ENCODE data around the gene PRLH. TPM values are rescaled to one million over a fixed set of nuclear protein-coding genes. Genes with fewer than 3 reads are reported as not detected.

PRLH gene
- total and polyA plus RNA-seq, 2 of the 13 experiments (the other 11 are each of a cell fraction or from before 2014, with no cell fraction given) = not detected

DNA sequence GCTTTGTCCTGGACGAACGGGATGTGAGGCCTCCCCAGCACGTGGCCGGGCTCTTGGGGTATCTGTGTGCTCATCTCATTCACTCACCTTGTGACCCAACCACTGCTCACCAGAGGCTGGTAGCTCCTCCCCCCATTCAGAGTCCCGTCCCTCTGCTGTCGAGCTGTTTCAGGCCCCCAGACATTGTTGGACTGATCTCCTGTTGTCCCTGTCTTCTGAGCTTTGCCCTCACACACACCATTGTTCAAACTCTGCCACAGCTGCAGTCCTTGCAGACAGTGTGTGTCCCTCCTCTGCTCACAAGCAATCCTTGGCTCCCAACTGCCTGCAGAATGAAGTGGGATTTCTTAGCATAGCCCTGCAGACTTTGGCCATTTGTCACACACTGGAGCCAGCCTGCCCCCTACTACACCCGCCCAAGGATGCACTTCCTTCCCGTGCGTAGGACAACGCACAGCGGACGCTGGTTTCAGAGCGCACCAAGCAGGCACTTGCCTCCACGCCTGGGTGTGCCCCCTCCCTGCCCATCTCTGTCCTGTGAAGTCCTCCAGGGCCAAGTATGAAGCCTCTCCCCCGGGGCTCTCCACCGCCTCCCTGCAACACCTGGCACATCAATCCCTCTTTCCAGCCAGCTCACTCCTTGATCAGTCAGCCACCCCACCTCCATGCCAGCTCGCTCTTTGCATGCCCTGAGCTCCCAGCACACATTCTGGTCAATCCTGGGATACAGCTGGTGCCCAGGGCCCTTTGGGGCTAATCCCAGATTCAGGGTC is 16.5 kb upstream of the PRLH start (continued):
- TF ChIP-seq, protein P1, sequence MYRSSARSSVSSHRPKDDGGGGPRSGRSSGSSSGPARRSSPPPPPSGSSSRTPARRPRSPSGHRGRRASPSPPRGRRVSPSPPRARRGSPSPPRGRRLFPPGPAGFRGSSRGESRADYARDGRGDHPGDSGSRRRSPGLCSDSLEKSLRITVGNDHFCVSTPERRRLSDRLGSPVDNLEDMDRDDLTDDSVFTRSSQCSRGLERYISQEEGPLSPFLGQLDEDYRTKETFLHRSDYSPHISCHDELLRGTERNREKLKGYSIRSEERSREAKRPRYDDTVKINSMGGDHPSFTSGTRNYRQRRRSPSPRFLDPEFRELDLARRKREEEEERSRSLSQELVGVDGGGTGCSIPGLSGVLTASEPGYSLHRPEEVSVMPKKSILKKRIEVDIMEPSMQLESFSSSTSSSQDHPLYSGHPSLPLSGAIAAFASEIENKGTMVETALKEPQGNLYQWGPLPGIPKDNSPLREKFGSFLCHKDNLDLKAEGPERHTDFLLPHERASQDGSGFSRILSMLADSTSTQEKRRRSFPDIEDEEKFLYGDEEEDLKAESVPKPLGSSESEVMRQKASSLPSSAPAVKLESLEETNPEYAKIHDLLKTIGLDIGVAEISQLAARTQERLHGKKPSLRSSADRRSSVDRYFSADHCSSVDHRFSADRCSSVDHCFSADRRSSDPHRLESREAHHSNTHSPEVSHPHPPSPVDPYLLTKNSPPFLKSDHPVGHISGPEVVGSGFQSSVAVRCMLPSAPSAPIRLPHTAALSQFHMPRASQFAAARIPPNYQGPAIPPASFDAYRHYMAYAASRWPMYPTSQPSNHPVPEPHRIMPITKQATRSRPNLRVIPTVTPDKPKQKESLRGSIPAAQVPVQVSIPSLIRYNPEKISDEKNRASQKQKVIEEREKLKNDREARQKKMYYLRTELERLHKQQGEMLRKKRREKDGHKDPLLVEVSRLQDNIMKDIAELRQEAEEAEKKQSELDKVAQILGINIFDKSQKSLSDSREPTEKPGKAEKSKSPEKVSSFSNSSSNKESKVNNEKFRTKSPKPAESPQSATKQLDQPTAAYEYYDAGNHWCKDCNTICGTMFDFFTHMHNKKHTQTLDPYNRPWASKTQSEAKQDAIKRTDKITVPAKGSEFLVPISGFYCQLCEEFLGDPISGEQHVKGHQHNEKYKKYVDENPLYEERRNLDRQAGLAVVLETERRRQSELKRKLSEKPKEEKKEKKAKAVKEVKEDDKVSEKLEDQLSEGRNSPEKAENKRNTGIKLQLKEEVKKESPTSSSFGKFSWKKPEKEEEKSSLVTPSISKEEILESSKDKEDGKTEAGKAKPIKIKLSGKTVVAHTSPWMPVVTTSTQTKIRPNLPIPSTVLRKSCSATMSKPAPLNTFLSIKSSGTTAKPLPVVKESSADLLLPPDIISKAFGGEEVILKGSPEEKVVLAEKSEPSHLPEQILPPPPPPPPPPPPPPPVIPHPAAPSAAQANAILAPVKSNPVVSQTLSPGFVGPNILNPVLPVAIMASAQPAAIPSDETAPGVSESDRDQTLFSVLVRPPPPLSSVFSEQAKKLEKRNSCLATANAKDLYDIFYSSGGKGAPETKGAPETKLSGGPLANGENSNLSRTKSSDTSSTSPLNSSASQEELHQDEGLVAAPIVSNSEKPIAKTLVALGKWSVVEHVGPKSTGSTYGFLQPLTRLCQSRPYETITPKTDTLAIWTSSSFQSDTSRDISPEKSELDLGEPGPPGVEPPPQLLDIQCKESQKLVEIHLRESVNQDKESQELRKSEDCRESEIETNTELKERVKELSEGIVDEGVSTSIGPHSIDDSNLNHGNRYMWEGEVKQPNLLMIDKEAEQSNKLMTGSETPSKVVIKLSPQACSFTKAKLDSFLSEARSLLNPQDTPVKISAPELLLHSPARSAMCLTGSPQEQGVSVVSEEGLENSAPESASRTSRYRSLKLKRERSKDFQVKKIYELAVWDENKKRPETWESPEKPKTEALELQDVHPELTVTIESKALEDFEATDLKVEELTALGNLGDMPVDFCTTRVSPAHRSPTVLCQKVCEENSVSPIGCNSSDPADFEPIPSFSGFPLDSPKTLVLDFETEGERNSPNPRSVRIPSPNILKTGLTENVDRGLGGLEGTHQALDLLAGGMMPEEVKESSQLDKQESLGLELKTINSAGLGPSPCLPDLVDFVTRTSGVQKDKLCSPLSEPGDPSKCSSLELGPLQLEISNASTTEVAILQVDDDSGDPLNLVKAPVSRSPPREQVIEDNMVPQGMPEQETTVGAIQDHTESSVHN (CRISPR knock-in tag; IDR thresholded peaks at IDR 0.05) = no peak
- no peak for TF ChIP-seq ELF4 (CRISPR knock-in tag; IDR thresholded peaks at IDR 0.05; ENCODE audit: borderline replicate concordance)
- TF ChIP-seq MEIS1 (CRISPR knock-in tag; IDR thresholded peaks at IDR 0.05; ENCODE audit: borderline replicate concordance) = no peak
- peak; percentile 99 for TF ChIP-seq ZMYM3 (CRISPR knock-in tag; IDR thresholded peaks at IDR 0.05)
- no peak for TF ChIP-seq ZNF331 (CRISPR knock-in tag; IDR thresholded peaks at IDR 0.05)
- no peak for TF ChIP-seq LCORL (IDR thresholded peaks at IDR 0.05)
- TF ChIP-seq LCORL (CRISPR knock-in tag; IDR thresholded peaks at IDR 0.05) = no peak
- TF ChIP-seq ELF1 (CRISPR knock-in tag; IDR thresholded peaks at IDR 0.05) = no peak
- TF ChIP-seq ZNF547 (CRISPR knock-in tag; IDR thresholded peaks at IDR 0.05) = no peak
- no peak for TF ChIP-seq CEBPB (IDR thresholded peaks at IDR 0.05; ENCODE audit: borderline replicate concordance, low read depth, low read length)
- no peak for TF ChIP-seq ZNF263 (CRISPR knock-in tag; IDR thresholded peaks at IDR 0.05)
- TF ChIP-seq, protein P2, sequence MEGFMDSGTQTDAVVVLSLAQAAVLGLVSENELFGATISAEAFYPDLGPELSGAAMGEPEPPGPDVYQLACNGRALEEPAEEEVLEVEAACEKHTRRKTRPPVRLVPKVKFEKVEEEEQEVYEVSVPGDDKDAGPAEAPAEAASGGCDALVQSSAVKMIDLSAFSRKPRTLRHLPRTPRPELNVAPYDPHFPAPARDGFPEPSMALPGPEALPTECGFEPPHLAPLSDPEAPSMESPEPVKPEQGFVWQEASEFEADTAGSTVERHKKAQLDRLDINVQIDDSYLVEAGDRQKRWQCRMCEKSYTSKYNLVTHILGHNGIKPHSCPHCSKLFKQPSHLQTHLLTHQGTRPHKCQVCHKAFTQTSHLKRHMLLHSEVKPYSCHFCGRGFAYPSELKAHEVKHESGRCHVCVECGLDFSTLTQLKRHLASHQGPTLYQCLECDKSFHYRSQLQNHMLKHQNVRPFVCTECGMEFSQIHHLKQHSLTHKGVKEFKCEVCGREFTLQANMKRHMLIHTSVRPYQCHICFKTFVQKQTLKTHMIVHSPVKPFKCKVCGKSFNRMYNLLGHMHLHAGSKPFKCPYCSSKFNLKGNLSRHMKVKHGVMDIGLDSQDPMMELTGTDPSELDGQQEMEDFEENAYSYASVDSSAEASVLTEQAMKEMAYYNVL (CRISPR knock-in tag; IDR thresholded peaks at IDR 0.05; ENCODE audit: borderline replicate concordance) = no peak
- TF ChIP-seq ELF3 (CRISPR knock-in tag; IDR thresholded peaks at IDR 0.05) = no peak
- TF ChIP-seq BRCA1 (CRISPR knock-in tag; IDR thresholded peaks at IDR 0.05) = no peak
